AG04449 (cell line): Measurements from ENCODE around the gene ODC1.

Experiments used
- CTCF ChIA-PET: fragments of 350-600 bp; formaldehyde crosslinking; extraction: SDS; loops from one replicate; lab custom pipeline; 2021; ENCODE audit warnings: antibody characterized with exemption; lab: Yijun Ruan, JAX
- POLR2A ChIA-PET: fragments of 400-600, 350-600 bp; formaldehyde crosslinking; extraction: SDS; loops from one replicate; lab custom pipeline; 2020; ENCODE audit warnings: antibody characterized with exemption, inconsistent platforms; lab: Yijun Ruan, JAX
- DNase-seq: peaks from one replicate; pipeline ENCODE4 v3.0.0-alpha.2; 2010; ENCODE audit warnings: low read depth, low spot score
- H3K4me3 ChIP-seq: 2 replicates; pipeline ENCODE4 v1.5.1; 2011; ENCODE audit warnings: low read depth, mild to moderate bottlenecking, control low read depth, low read length
- CTCF ChIP-seq: IDR thresholded peaks from one replicate; pipeline ENCODE4 v1.5.1; 2011; ENCODE audit warnings: mild to moderate bottlenecking, moderate library complexity, low read length, control low read depth, inconsistent platforms; ENCODE audit not compliant: insufficient read depth; ENCODE audit errors: missing control alignments

The ODC1 gene

DNA sequence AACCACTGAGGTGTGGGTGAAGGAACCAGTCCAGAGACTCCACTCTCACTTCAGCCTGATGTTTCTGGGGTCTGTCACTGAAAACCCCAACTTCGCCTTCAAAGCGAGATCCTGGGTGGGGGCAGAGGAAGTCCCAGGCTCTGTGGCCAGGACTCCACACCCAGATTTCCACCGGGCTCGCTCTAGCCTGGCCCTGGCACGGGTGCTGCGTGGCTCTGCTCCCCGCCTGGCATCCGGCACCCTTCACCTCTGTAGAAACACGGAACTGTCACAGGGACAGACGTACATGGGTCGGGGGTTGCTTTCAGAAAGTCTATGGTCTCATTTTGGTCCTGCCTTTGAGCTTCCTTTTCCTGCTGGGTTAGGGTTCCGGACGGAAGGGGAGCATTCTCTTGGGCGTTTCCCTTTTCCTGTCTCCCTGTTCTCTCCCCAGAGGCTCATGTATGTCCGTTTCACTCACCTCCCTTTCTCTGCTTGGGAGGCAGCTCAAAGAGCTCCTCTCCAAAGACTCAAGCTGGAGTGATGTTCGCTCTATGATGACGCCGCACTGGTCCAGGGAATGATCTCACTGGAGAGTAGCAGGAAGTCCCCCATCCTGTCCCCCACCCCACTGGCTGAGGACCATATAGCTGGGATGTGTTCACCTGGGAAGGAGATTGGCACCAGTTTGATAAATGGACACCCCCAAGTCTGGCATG, 41.5 kb downstream of the ODC1 start:
- H3K4me3 ChIP-seq: no peak overlapping the region
- DNase-seq: no peak
- POLR2A ChIA-PET: no interaction called here
- no peak for TF ChIP-seq CTCF
- CTCF ChIA-PET: interaction anchor here (0.9 to 8.2 kb wide), 12 partner anchors 14 to 334 kb away, joined by 3 to 162 read pairs (median 40); partner anchors contain the start of gene RRM2

DNA sequence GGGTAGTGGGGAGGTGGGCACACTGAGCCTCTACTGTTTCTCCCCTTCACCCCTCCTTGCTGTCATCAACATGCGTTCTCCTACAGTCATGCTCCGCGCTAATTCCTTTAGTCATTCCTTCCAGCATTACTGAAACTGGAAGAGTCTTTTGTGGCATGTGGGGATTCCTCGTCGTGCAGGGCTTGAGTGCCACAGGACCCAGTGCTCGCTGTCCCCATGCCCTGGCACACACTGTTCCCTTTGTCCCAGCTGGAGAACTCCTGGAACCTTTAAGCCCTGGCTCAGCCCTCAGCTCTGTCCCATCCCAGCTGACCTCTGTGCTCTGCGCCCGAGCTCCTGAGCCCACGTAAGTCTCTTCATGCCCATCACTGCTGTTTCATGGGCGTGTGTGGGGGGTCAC, 42.1 kb downstream of the ODC1 start:
- no peak for TF ChIP-seq CTCF
- ChIA-PET CTCF (interaction anchor here (0.9 to 8.2 kb wide), 11 partner anchors 14 to 334 kb away, joined by 3 to 162 read pairs (median 60); partner anchors contain the start of gene RRM2), POLR2A (no interaction called here)
- DNase-seq: no peak
- no peak overlapping the region for H3K4me3 ChIP-seq

DNA sequence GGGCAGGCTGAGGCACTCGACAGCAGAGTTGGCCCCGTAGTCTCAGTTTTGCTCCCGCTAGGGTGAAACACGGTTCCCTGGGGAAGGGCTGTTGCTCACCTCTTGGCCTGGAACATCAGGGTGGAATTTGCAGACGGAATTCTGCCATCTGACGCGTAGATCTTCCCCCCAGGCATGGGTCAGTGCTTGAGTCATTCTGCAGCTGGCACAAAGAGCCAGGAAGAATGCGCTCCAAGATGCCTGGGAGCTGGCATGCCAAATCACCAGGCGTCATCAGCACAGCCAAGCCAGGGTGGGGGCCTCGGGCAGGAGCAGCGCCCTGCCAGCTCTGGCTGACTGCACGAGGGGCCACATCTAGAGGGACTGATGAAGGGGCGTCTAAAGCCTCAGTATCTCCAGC, 42.7 kb downstream of the ODC1 start:
- peak; percentile 73 for DNase-seq
- ChIA-PET CTCF (interaction anchor here (0.9 to 8.2 kb wide), 7 partner anchors 15 to 281 kb away, joined by 3 to 162 read pairs (median 60); partner anchors contain the start of gene RRM2), POLR2A (no interaction called here)
- H3K4me3 ChIP-seq: no peak overlapping the region
- no peak for TF ChIP-seq CTCF

GRCh38 chr2:10404324-10405143, 43.6 kb downstream of the ODC1 start:
- no peak overlapping the region for H3K4me3 ChIP-seq
- POLR2A ChIA-PET: no interaction called here
- CTCF ChIA-PET: interaction anchor here (7.0 to 8.2 kb wide), 2 partner anchors 16 to 280 kb away, joined by 156 to 162 read pairs; partner anchors contain the start of gene RRM2
- no peak for DNase-seq
- TF ChIP-seq CTCF: no peak

- TF ChIP-seq CTCF: no peak
- no peak overlapping the region for H3K4me3 ChIP-seq
- ChIA-PET POLR2A (interaction anchor here (0.6 kb wide), 1 partner anchor 111 kb away, joined by 3 read pairs; no protein-coding TSS in a partner anchor), CTCF (interaction anchor here (0.7 to 2.3 kb wide), 7 partner anchors 9 to 278 kb away, joined by 3 to 9 read pairs (median 4); no protein-coding TSS in a partner anchor)
- no peak for DNase-seq
Measured at GRCh38 chr2:10402653-10403215, 45.4 kb downstream of the ODC1 start.
